OCI-LY3 (cell line): ENCODE results near the gene TNFRSF6B.

Experiments
- CTCF ChIP-seq: fragments of 200-600, 300-600 bp; sonication (generic); IDR thresholded peaks from 2 replicates; pipeline ENCODE4 v1.5.1; 2014; ENCODE audit warnings: antibody characterized with exemption, low read length, low read depth
- EZH2phosphoT487 ChIP-seq: fragments of 200-600 bp; shearing (Covaris generic); IDR thresholded peaks from 2 replicates; pipeline ENCODE4 v1.6.1; 2018; ENCODE audit warnings: antibody characterized with exemption, mixed run types, low read depth

GRCh38 chr20:63648190-63648589 lies 48.3 kb upstream of the TNFRSF6B start:
- no peak for TF ChIP-seq CTCF
- TF ChIP-seq EZH2phosphoT487: no peak
